SH-SY5Y (cell line): Measurements from ENCODE around the gene SLFNL1.

Experiments
- GATA2 ChIP-seq: IDR thresholded peaks from 2 replicates; pipeline ENCODE4 v1.6.1; 2011; ENCODE audit warnings: mild to moderate bottlenecking, low read depth, low read length
- GATA3 ChIP-seq: IDR thresholded peaks from 2 replicates; pipeline ENCODE4 v1.6.1; 2011; ENCODE audit warnings: low read depth, mild to moderate bottlenecking, low read length, moderate library complexity

GRCh38 chr1:40983286-40983685 is 38.2 kb downstream of the SLFNL1 start:
- no peak for TF ChIP-seq GATA2
- no peak for TF ChIP-seq GATA3
